ENCODE data around the gene GABRD. TPM values are rescaled to one million over a fixed set of nuclear protein-coding genes. Genes with fewer than 3 reads are reported as not detected.

GABRD gene
- total and polyA plus RNA-seq, 2 donors: 0.14 to 1.4 TPM

DNA sequence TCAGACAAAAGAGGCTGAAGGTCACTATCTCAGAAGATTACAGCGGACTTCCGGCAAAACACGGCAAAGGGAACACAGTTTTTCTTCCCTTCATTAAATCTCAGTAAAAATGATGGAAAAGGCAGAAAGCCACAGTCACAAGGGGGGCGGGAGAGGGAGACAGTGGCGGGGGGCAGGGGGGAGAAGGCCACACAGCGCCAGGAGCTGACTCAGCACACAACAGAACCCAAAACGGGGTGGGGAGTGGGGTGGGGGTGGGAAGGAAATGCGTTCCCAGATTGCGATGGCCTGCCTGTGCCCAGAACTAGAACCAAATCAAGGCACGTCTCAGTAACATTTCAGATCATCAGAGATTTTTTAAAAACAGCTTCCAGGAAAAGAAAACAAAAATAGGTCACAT is 28.9 kb upstream of the GABRD start:
- Histone ChIP-seq H3K4me1 (ENCODE audit: control insufficient read depth in 2 of 2, insufficient read depth in 2 of 2, low read length in 2 of 2) (peaks cover 0 to 6% of the 10 kb centered on the region in 2 donors), H3K27me3 (ENCODE audit: control insufficient read depth in 2 of 2, insufficient read depth in 1 of 2, low read length in 1 of 2) (peaks cover 0 to 10% of the 10 kb centered on the region in 2 donors), H3K27ac (ENCODE audit: low read depth in 1 of 2, low read length in 1 of 2) (no peak overlapping the region), H3K36me3 (ENCODE audit: control insufficient read depth in 2 of 2, insufficient read depth in 2 of 2, low read length in 1 of 2) (no peaks in the 10 kb centered on the region), H3K9me3 (ENCODE audit: control insufficient read depth in 2 of 2, insufficient read depth in 1 of 2, low read length in 1 of 2) (no peaks in the 10 kb centered on the region), H3K4me3 (ENCODE audit: low read length in 2 of 2) (no peak overlapping the region)
- WGBS: 32% methylated on average over 10 of the region's 10 CpGs
- DNase-seq (ENCODE audit: low read depth in 6 of 9, low spot score in 9 of 9): no peak

DNA sequence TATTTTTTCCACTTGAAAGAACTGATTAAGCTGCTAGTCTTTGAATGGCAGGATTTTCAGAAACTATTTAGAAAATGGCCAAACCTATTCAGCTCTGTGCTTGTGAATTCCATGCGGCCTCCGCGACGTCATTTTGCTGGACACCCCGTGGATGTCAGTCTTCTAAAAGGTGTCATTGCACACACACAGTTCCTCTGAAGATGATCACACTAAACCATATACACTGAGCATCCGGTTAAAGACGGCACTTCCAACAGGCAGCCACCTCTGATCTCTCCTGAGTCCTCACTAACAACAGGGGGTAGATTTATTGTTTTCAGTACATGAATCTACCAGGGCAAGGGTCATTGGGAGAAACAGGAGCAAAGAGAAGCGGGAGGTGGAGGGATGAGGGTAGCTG is 24.6 kb upstream of the GABRD start:
- Histone ChIP-seq H3K4me1 (ENCODE audit: control insufficient read depth in 2 of 2, insufficient read depth in 2 of 2, low read length in 2 of 2) (peaks cover 3 to 4% of the 10 kb centered on the region in 2 donors), H3K27me3 (ENCODE audit: control insufficient read depth in 2 of 2, insufficient read depth in 1 of 2, low read length in 1 of 2) (peaks cover 0 to 1% of the 10 kb centered on the region in 2 donors), H3K9me3 (ENCODE audit: control insufficient read depth in 2 of 2, insufficient read depth in 1 of 2, low read length in 1 of 2) (no peaks in the 10 kb centered on the region), H3K27ac (ENCODE audit: low read depth in 1 of 2, low read length in 1 of 2) (no peak overlapping the region), H3K4me3 (ENCODE audit: low read length in 2 of 2) (no peak overlapping the region), H3K36me3 (ENCODE audit: control insufficient read depth in 2 of 2, insufficient read depth in 2 of 2, low read length in 1 of 2) (no peaks in the 10 kb centered on the region)
- DNase-seq (ENCODE audit: low read depth in 6 of 9, low spot score in 9 of 9): no peak
- WGBS: 82% methylated on average over 8 of the region's 8 CpGs

- Histone ChIP-seq H3K36me3 (ENCODE audit: control insufficient read depth in 2 of 2, insufficient read depth in 2 of 2, low read length in 1 of 2) (no peaks in the 10 kb centered on the region), H3K27ac (ENCODE audit: low read depth in 1 of 2, low read length in 1 of 2) (no peak overlapping the region), H3K4me3 (ENCODE audit: low read length in 2 of 2) (no peak overlapping the region), H3K27me3 (ENCODE audit: control insufficient read depth in 2 of 2, insufficient read depth in 1 of 2, low read length in 1 of 2) (peaks cover 0 to 7% of the 10 kb centered on the region in 2 donors), H3K4me1 (ENCODE audit: control insufficient read depth in 2 of 2, insufficient read depth in 2 of 2, low read length in 2 of 2) (peaks cover 3 to 4% of the 10 kb centered on the region in 2 donors), H3K9me3 (ENCODE audit: control insufficient read depth in 2 of 2, insufficient read depth in 1 of 2, low read length in 1 of 2) (no peaks in the 10 kb centered on the region)
- WGBS: 49% methylated on average over 12 of the region's 12 CpGs
- peak in 2 of 9 donors; percentile 18 to 40 for DNase-seq (ENCODE audit: low read depth in 6 of 9, low spot score in 9 of 9)
Observed at GRCh38 chr1:1996207-1996651, 22.9 kb upstream of the GABRD start.

GRCh38 chr1:1997576-1997975 is 21.6 kb upstream of the GABRD start:
- Histone ChIP-seq H3K9me3 (ENCODE audit: control insufficient read depth in 2 of 2, insufficient read depth in 1 of 2, low read length in 1 of 2) (peaks cover 0 to 2% of the 10 kb centered on the region in 2 donors), H3K36me3 (ENCODE audit: control insufficient read depth in 2 of 2, insufficient read depth in 2 of 2, low read length in 1 of 2) (no peaks in the 10 kb centered on the region), H3K27ac (ENCODE audit: low read depth in 1 of 2, low read length in 1 of 2) (no peak overlapping the region), H3K4me3 (ENCODE audit: low read length in 2 of 2) (no peak overlapping the region), H3K27me3 (ENCODE audit: control insufficient read depth in 2 of 2, insufficient read depth in 1 of 2, low read length in 1 of 2) (peaks cover 0 to 17% of the 10 kb centered on the region in 2 donors), H3K4me1 (ENCODE audit: control insufficient read depth in 2 of 2, insufficient read depth in 2 of 2, low read length in 2 of 2) (peaks cover 3 to 4% of the 10 kb centered on the region in 2 donors)
- 89% methylated on average over 6 of the region's 6 CpGs for WGBS
- DNase-seq (ENCODE audit: low read depth in 6 of 9, low spot score in 9 of 9): no peak

DNA sequence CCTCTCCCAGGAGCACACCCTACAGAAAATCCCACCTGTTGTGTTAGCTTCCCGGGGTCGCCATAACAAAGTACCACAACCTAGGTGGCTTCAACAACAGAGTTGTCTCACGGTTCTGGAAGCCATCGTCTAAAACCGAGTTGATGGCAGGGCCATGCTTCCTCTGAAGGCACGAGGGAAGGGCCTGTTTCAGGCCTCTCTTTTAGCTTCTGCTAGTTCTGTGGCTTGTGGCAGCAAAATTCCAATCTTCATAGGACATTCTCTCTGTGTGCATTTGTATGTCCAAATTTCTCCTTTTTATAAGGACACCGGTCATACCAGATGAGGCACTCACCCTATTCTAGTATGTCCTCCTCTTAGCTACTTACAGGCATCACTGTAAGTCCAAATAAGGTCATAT is 18.7 kb upstream of the GABRD start:
- H3K27me3 ChIP-seq (ENCODE audit: control insufficient read depth in 2 of 2, insufficient read depth in 1 of 2, low read length in 1 of 2): peaks cover 2 to 44% of the 10 kb centered on the region in 2 donors
- 91% methylated on average over 7 of the region's 7 CpGs for WGBS

DNA sequence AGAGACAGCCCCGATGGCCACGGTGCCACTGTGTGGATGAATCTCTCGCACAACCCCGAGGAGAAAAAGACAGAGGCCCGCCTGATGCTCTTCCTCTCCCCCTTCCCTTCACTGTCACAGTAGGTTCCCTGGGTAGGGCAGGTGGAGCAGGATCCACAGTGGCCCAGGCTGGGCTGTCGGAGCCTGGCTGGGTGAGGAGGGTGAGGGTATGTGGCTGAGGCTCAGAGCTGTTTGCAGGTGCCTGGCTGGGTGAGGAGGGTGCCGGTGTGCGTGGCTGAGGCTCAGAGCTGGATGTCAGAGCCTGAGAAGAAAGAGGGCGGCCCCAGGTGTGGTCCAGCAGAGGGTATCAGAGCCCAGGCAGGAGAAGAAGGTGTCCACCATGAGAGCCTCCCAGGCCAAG is 18.3 kb upstream of the GABRD start:
- Histone ChIP-seq H3K27ac (ENCODE audit: low read depth in 1 of 2, low read length in 1 of 2) (no peak overlapping the region), H3K4me3 (ENCODE audit: low read length in 2 of 2) (no peak overlapping the region), H3K27me3 (ENCODE audit: control insufficient read depth in 2 of 2, insufficient read depth in 1 of 2, low read length in 1 of 2) (peaks cover 2 to 48% of the 10 kb centered on the region in 2 donors), H3K36me3 (ENCODE audit: control insufficient read depth in 2 of 2, insufficient read depth in 2 of 2, low read length in 1 of 2) (no peaks in the 10 kb centered on the region), H3K9me3 (ENCODE audit: control insufficient read depth in 2 of 2, insufficient read depth in 1 of 2, low read length in 1 of 2) (peaks cover 0 to 2% of the 10 kb centered on the region in 2 donors), H3K4me1 (ENCODE audit: control insufficient read depth in 2 of 2, insufficient read depth in 2 of 2, low read length in 2 of 2) (peaks cover 3 to 4% of the 10 kb centered on the region in 2 donors)
- 87% methylated on average over 9 of the region's 9 CpGs for WGBS
- no peak for DNase-seq (ENCODE audit: low read depth in 6 of 9, low spot score in 9 of 9)

More for the DNA sequence above, 18.7 kb upstream of the GABRD start:
- Histone ChIP-seq H3K36me3 (ENCODE audit: control insufficient read depth in 2 of 2, insufficient read depth in 2 of 2, low read length in 1 of 2) (no peaks in the 10 kb centered on the region), H3K9me3 (ENCODE audit: control insufficient read depth in 2 of 2, insufficient read depth in 1 of 2, low read length in 1 of 2) (peaks cover 0 to 2% of the 10 kb centered on the region in 2 donors), H3K4me3 (ENCODE audit: low read length in 2 of 2) (no peak overlapping the region), H3K27ac (ENCODE audit: low read depth in 1 of 2, low read length in 1 of 2) (no peak overlapping the region), H3K4me1 (ENCODE audit: control insufficient read depth in 2 of 2, insufficient read depth in 2 of 2, low read length in 2 of 2) (peaks cover 3 to 4% of the 10 kb centered on the region in 2 donors)
- no peak for DNase-seq (ENCODE audit: low read depth in 6 of 9, low spot score in 9 of 9)

GRCh38 chr1:2001773-2002411 is 17.3 kb upstream of the GABRD start:
- Histone ChIP-seq H3K36me3 (ENCODE audit: control insufficient read depth in 2 of 2, insufficient read depth in 2 of 2, low read length in 1 of 2) (no peaks in the 10 kb centered on the region), H3K4me1 (ENCODE audit: control insufficient read depth in 2 of 2, insufficient read depth in 2 of 2, low read length in 2 of 2) (no peaks in the 10 kb centered on the region), H3K9me3 (ENCODE audit: control insufficient read depth in 2 of 2, insufficient read depth in 1 of 2, low read length in 1 of 2) (peaks cover 0 to 2% of the 10 kb centered on the region in 2 donors), H3K27ac (ENCODE audit: low read depth in 1 of 2, low read length in 1 of 2) (no peak overlapping the region), H3K27me3 (ENCODE audit: control insufficient read depth in 2 of 2, insufficient read depth in 1 of 2, low read length in 1 of 2) (peaks cover 2 to 54% of the 10 kb centered on the region in 2 donors), H3K4me3 (ENCODE audit: low read length in 2 of 2) (no peak overlapping the region)
- DNase-seq (ENCODE audit: low read depth in 6 of 9, low spot score in 9 of 9): no peak
- WGBS: 92% methylated on average over 13 of the region's 13 CpGs

- 7% methylated on average over 49 of the region's 49 CpGs for WGBS
- Histone ChIP-seq H3K27ac (ENCODE audit: low read depth in 1 of 2, low read length in 1 of 2) (no peak within 1 kb of the TSS), H3K9me3 (ENCODE audit: control insufficient read depth in 2 of 2, insufficient read depth in 1 of 2, low read length in 1 of 2) (peaks cover 0 to 2% of the 10 kb centered on the region in 2 donors), H3K27me3 (ENCODE audit: control insufficient read depth in 2 of 2, insufficient read depth in 1 of 2, low read length in 1 of 2) (peaks cover 2 to 59% of the 10 kb centered on the region in 2 donors), H3K36me3 (ENCODE audit: control insufficient read depth in 2 of 2, insufficient read depth in 2 of 2, low read length in 1 of 2) (no peaks in the 10 kb centered on the region), H3K4me3 (ENCODE audit: low read length in 2 of 2) (no peak within 1 kb of the TSS), H3K4me1 (ENCODE audit: control insufficient read depth in 2 of 2, insufficient read depth in 2 of 2, low read length in 2 of 2) (no peaks in the 10 kb centered on the region)
- no peak for DNase-seq (ENCODE audit: low read depth in 6 of 9, low spot score in 9 of 9)
Observed at GRCh38 chr1:2003541-2004131, 15.5 kb upstream of the GABRD start, which contains the start of gene CFAP74. Gene CFAP74 (minus strand): TSS chr1:2003786. CDS start chr1:1990956, 12,830 bp downstream.

GRCh38 chr1:2004856-2005255 is 14.3 kb upstream of the GABRD start:
- 84% methylated on average over 21 of the region's 21 CpGs for WGBS
- Histone ChIP-seq H3K36me3 (ENCODE audit: control insufficient read depth in 2 of 2, insufficient read depth in 2 of 2, low read length in 1 of 2) (no peaks in the 10 kb centered on the region), H3K4me1 (ENCODE audit: control insufficient read depth in 2 of 2, insufficient read depth in 2 of 2, low read length in 2 of 2) (no peaks in the 10 kb centered on the region), H3K4me3 (ENCODE audit: low read length in 2 of 2) (no peak overlapping the region), H3K27ac (ENCODE audit: low read depth in 1 of 2, low read length in 1 of 2) (no peak overlapping the region), H3K9me3 (ENCODE audit: control insufficient read depth in 2 of 2, insufficient read depth in 1 of 2, low read length in 1 of 2) (peaks cover 0 to 2% of the 10 kb centered on the region in 2 donors), H3K27me3 (ENCODE audit: control insufficient read depth in 2 of 2, insufficient read depth in 1 of 2, low read length in 1 of 2) (peaks cover 2 to 69% of the 10 kb centered on the region in 2 donors)
- no peak for DNase-seq (ENCODE audit: low read depth in 6 of 9, low spot score in 9 of 9)

All from thymus (tissue), 11 donors.